Measurements from ENCODE around the gene TNNT2. TPM values are rescaled to one million over a fixed set of nuclear protein-coding genes. Genes with fewer than 3 reads are reported as not detected.

Gene TNNT2
- total and polyA plus RNA-seq, 7 donors: 0.52 to 26.6 (median 5.7) TPM

GRCh38 chr1:201376464-201377374, 761 bp downstream of the TNNT2 start:
- no peak overlapping the region for H3K4me3 ChIP-seq
- peaks cover 0 to 8% (median 0%) of the 10 kb centered on the region in 3 donors for H3K27me3 ChIP-seq (ENCODE audit: insufficient read depth in 3 of 3, low read length in 2 of 3)
- ATAC-seq (peak in 2 of 4 donors; percentile 15 to 45), DNase-seq (no peak)
- 52 to 58% (median 55%) methylated on average over 11 of the region's 11 CpGs for WGBS, 3 donors
- TF ChIP-seq CTCF (IDR thresholded peaks at IDR 0.05): no peak
- no peak overlapping the region for H3K27ac ChIP-seq
- intact Hi-C loops (cut with DNase I): no loop called here
- H3K9me3 ChIP-seq: no peaks in the 10 kb centered on the region
- no peaks in the 10 kb centered on the region for H3K36me3 ChIP-seq (ENCODE audit: insufficient read depth in 1 of 2, low read depth in 1 of 2)
- no peaks in the 10 kb centered on the region for H3K4me1 ChIP-seq

- H3K36me3 ChIP-seq (ENCODE audit: insufficient read depth in 1 of 2, low read depth in 1 of 2): no peaks in the 10 kb centered on the region
- H3K4me1 ChIP-seq: no peaks in the 10 kb centered on the region
- H3K9me3 ChIP-seq: no peaks in the 10 kb centered on the region
- H3K4me3 ChIP-seq: no peak overlapping the region
- H3K27ac ChIP-seq: no peak overlapping the region
- 42 to 53% (median 47%) methylated on average over 4 of the region's 4 CpGs for WGBS, 3 donors
- ATAC-seq (no peak), DNase-seq (no peak)
- peaks cover 0 to 9% (median 0%) of the 10 kb centered on the region in 3 donors for H3K27me3 ChIP-seq (ENCODE audit: insufficient read depth in 3 of 3, low read length in 2 of 3)
- no peak for TF ChIP-seq CTCF (IDR thresholded peaks at IDR 0.05)
- intact Hi-C loops (cut with DNase I): no loop called here
These were observed 1.4 kb downstream of the TNNT2 start for GRCh38 chr1:201376107-201376463.

GRCh38 chr1:201375169-201375568, 2.3 kb downstream of the TNNT2 start:
- no peak for TF ChIP-seq CTCF (IDR thresholded peaks at IDR 0.05)
- intact Hi-C loops (cut with DNase I): no loop called here
- Histone ChIP-seq H3K9me3 (no peaks in the 10 kb centered on the region), H3K4me1 (no peaks in the 10 kb centered on the region), H3K27me3 (ENCODE audit: insufficient read depth in 3 of 3, low read length in 2 of 3) (peaks cover 0 to 10% (median 0%) of the 10 kb centered on the region in 3 donors), H3K36me3 (ENCODE audit: insufficient read depth in 1 of 2, low read depth in 1 of 2) (no peaks in the 10 kb centered on the region), H3K4me3 (no peak overlapping the region), H3K27ac (no peak overlapping the region)
- no peak for ATAC-seq
- 78 to 86% (median 82%) methylated on average over 4 of the region's 4 CpGs for WGBS, 3 donors
- no peak for DNase-seq

GRCh38 chr1:201374364-201374763, 3.1 kb downstream of the TNNT2 start:
- intact Hi-C loops (cut with DNase I): no loop called here
- no peaks in the 10 kb centered on the region for H3K36me3 ChIP-seq (ENCODE audit: insufficient read depth in 1 of 2, low read depth in 1 of 2)
- TF ChIP-seq CTCF (IDR thresholded peaks at IDR 0.05): no peak
- no peak overlapping the region for H3K4me3 ChIP-seq
- H3K4me1 ChIP-seq: no peaks in the 10 kb centered on the region
- no peak for DNase-seq
- no peak for ATAC-seq
- H3K9me3 ChIP-seq: no peaks in the 10 kb centered on the region
- whole genome bisulfite sequencing, 3 donors: 25 to 27% (median 26%) methylated on average over 7 of the region's 7 CpGs
- no peak overlapping the region for H3K27ac ChIP-seq
- H3K27me3 ChIP-seq (ENCODE audit: insufficient read depth in 3 of 3, low read length in 2 of 3): peaks cover 0 to 10% (median 0%) of the 10 kb centered on the region in 3 donors
